Measurements from ENCODE around the gene BCKDHA.

DNA sequence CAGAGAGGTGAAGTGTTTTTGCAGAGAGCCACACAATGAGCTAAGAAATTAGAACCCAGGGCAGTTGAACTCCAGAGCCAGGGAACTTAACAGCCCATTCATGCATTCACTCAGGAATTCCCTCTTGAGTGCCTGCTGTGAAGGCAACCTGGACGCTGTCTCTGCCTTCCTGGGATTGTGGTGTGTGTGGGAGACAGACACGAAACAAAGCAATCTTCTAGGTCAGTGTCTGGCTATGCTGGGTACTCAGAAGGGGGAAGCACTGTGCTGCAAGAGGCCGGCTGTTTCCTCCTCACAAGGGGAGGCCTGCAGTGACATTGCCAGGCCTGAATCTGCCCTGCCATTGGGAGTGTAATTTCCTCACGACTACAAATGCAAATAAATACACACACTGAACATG lies 9.7 kb downstream of the BCKDHA start:
- TF ChIP-seq CTCF (IDR thresholded peaks at IDR 0.05), result no peak
- TF ChIP-seq EZH2phosphoT487 (IDR thresholded peaks at IDR 0.05), result no peak
- no peak for TF ChIP-seq EZH2 (IDR thresholded peaks at IDR 0.05)

All from neural progenitor cell (in vitro differentiated cells).